ENCODE measurements around the gene CYTH2. TPM values are rescaled to one million over a fixed set of nuclear protein-coding genes. Genes with fewer than 3 reads are reported as not detected.

The CYTH2 gene
- total RNA-seq, 4 donors from 2014 or later = 40.1 to 50.7 (median 48.4) TPM

- DNase-seq (ENCODE audit: extremely low spot score) = no peak
- Histone ChIP-seq H3K4me3 (no peak overlapping the region), H3K27me3 (peaks cover 0 to 38% (median 2%) of the 10 kb centered on the region in 4 donors), H3K9me3 (no peaks in the 10 kb centered on the region), H3K4me1 (no peaks in the 10 kb centered on the region), H3K27ac (replicated peaks in 1 of 4) (no peak overlapping the region), H3K36me3 (no peaks in the 10 kb centered on the region)
- 72% methylated on average over 8 of the region's 8 CpGs for WGBS
- intact Hi-C loops (cut with DNase I) = no loop called here
- TF ChIP-seq CTCF (IDR thresholded peaks at IDR 0.05) (no peak), POLR2AphosphoS5 (IDR thresholded peaks at IDR 0.05) (no peak), POLR2A (IDR thresholded peaks at IDR 0.05; ENCODE audit: low read depth) (no peak), EP300 (IDR thresholded peaks at IDR 0.05) (no peak)
Measured at GRCh38 chr19:48433337-48433736, 35.8 kb upstream of the CYTH2 start.

GRCh38 chr19:48436586-48436985, 32.6 kb upstream of the CYTH2 start:
- no peak for DNase-seq (ENCODE audit: extremely low spot score)
- no peak overlapping the region for H3K27ac ChIP-seq (replicated peaks in 1 of 4)
- H3K4me1 ChIP-seq = no peaks in the 10 kb centered on the region
- no peaks in the 10 kb centered on the region for H3K9me3 ChIP-seq
- no peak overlapping the region for H3K4me3 ChIP-seq
- peaks cover 0 to under 1% (median 0%) of the 10 kb centered on the region in 4 donors for H3K36me3 ChIP-seq
- intact Hi-C loops (cut with DNase I) = no loop called here
- TF ChIP-seq EP300 (IDR thresholded peaks at IDR 0.05) (no peak), POLR2AphosphoS5 (IDR thresholded peaks at IDR 0.05) (no peak), POLR2A (IDR thresholded peaks at IDR 0.05; ENCODE audit: low read depth) (no peak), CTCF (IDR thresholded peaks at IDR 0.05) (no peak)
- WGBS = 82% methylated on average over 5 of the region's 5 CpGs
- H3K27me3 ChIP-seq = peaks cover 0 to 68% (median 7%) of the 10 kb centered on the region in 4 donors

GRCh38 chr19:48441360-48442050, 27.7 kb upstream of the CYTH2 start:
- H3K9me3 ChIP-seq = no peaks in the 10 kb centered on the region
- TF ChIP-seq POLR2A (IDR thresholded peaks at IDR 0.05; ENCODE audit: low read depth) = no peak
- TF ChIP-seq POLR2AphosphoS5 (IDR thresholded peaks at IDR 0.05) = no peak
- no peak for TF ChIP-seq CTCF (IDR thresholded peaks at IDR 0.05)
- TF ChIP-seq EP300 (IDR thresholded peaks at IDR 0.05) = no peak
- intact Hi-C loops (cut with DNase I) = no loop called here
- peaks cover 0 to 3% (median 0%) of the 10 kb centered on the region in 4 donors for H3K36me3 ChIP-seq
- no peak overlapping the region for H3K4me3 ChIP-seq
- WGBS = 94% methylated on average over 14 of the region's 20 CpGs
- peaks cover 20 to 35% (median 26%) of the 10 kb centered on the region in 4 donors for H3K4me1 ChIP-seq
- no peak for DNase-seq (ENCODE audit: extremely low spot score)
- H3K27me3 ChIP-seq = peaks cover 4 to 76% (median 24%) of the 10 kb centered on the region in 4 donors
- H3K27ac ChIP-seq (replicated peaks in 1 of 4) = no peak overlapping the region

GRCh38 chr19:48442116-48443035, 26.8 kb upstream of the CYTH2 start:
- H3K27me3 ChIP-seq = peaks cover 4 to 67% (median 24%) of the 10 kb centered on the region in 4 donors
- no peaks in the 10 kb centered on the region for H3K9me3 ChIP-seq
- WGBS = 65% methylated on average over 33 of the region's 94 CpGs
- H3K27ac ChIP-seq (replicated peaks in 1 of 4) = no peak overlapping the region
- peaks cover 2 to 10% (median 4%) of the 10 kb centered on the region in 4 donors for H3K36me3 ChIP-seq
- DNase-seq (ENCODE audit: extremely low spot score) = no peak
- H3K4me1 ChIP-seq = peaks cover 22 to 38% (median 31%) of the 10 kb centered on the region in 4 donors
- intact Hi-C loops (cut with DNase I) = no loop called here
- TF ChIP-seq POLR2AphosphoS5 (IDR thresholded peaks at IDR 0.05) (no peak), EP300 (IDR thresholded peaks at IDR 0.05) (no peak), POLR2A (IDR thresholded peaks at IDR 0.05; ENCODE audit: low read depth) (no peak), CTCF (IDR thresholded peaks at IDR 0.05) (no peak)
- no peak overlapping the region for H3K4me3 ChIP-seq
